Medulla oblongata (tissue), 1 donor: ENCODE results near the gene CD2AP.
"Not testable (repeated sequence)": the region's sequence is repeated elsewhere in the genome, so short reads cannot be mapped to it uniquely, and the experiment has no call there.

Source experiments
- DNase-seq: peaks from one replicate; pipeline ENCODE4 v3.0.0-alpha.2; 2015; ENCODE audit errors: extremely low spot score

CD2AP gene

DNA sequence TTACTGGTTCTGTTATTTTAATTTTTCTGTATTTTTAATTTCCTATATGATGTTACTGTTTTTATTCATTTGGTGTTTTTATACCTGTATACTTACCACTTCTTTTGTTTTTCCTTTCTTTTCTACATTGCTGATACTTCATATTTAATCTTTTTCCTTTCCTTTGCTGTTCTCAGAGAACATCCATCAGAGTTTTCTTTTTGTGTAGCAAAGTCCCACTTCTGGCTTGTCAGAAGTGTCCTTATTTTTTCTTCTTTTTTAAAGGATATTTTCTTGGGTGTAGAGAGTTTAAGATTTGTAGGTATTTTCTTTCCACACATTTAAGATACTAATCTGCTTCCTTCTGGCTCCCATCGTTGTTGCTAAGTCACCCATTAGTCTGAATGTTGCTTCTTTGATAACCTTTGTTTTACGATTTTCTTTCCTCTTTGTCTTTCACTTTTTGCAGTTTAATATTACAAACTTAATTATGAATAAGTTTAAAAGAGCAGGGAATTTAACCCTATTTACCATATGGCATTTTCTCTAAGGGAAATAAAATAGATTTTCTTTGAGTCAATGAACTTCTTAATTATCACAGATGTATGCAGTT is 18.5 kb downstream of the CD2AP start:
- no peak for DNase-seq

DNA sequence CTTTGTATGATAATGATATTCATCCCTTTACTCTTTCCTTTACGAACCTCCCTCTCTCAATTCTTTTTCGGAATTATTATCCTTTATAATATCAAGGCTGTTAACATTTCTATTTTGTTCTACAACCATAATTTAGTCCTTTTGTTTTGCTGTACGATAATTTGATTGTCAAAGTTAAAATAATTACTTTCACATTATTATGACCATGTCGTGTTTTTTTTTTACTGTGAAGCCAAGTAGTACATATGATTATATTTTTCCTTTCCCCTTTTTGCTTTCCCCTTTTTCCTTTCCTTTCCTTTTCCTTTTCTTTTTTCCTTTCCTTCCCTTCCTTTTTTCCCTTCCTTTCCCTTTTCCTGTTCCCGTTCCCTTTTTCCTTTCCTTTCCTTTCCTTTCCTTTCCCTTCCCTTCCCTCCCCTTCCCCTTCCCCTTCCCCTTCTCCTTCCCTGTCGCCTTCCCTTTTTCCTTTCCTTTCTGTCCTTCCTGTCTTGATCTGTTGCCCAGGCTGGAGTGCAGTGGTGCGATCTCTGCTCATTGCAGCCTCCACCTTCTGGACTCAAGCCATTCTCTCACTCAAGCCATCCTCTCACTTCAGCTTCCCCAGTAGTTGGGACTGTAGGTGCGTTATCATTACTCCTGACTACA is 19.5 kb downstream of the CD2AP start:
- no peak for DNase-seq

DNA sequence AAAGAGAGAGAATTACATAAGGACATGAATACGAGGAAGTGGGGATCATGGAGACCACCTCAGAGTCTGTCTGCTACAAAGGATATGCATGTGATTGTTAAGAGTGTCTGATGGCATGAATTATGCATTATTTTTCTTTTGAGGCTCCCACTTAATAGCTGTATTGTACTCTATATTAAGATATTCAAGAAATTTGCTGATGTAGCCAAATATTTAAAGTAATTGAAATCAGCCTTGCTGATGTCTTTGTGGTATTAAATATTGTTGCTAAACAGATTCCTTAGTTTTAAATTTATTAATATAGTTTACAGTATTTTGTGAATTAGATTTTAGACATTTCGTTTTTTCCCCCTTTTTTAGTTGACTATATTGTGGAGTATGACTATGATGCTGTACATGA is 25.3 kb downstream of the CD2AP start:
- DNase-seq, result no peak

DNA sequence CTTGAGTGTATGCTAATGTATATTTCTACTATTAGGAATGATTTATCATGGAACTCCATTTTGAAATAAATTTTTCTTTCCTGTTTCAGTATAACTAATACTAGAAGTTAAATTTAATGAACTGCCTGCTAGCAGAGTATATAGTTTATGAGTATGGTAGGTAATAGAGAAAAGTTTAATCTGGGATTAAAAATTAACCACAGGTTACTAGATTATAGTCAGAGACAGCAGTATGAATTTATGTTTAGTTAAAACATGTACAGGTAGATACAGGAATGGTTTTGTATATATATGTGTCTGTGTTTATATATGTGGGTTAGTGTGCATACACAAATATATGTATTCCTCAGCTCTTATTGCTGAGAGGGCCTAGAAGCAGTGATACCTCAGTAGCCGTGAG is 32.3 kb downstream of the CD2AP start:
- DNase-seq, result no peak

DNA sequence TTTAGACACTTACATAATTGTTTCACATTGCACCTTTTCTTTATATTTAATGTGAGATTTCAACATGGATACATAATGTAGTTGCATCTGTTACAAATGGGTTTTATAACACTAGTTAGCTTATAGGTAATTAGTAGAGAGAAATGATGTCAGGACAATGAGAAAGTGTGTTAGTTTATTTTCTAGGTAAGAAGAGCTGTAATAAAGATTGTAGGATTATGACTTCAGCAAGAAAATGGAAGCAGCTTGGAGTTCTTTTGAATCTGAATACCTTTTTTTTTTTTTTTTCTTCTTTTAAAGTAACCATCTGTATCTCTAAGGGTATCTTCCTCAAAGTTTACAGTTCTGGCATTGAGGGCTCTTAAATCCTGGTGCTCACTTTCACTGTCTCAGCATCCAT is 35.3 kb downstream of the CD2AP start:
- no peak for DNase-seq

DNA sequence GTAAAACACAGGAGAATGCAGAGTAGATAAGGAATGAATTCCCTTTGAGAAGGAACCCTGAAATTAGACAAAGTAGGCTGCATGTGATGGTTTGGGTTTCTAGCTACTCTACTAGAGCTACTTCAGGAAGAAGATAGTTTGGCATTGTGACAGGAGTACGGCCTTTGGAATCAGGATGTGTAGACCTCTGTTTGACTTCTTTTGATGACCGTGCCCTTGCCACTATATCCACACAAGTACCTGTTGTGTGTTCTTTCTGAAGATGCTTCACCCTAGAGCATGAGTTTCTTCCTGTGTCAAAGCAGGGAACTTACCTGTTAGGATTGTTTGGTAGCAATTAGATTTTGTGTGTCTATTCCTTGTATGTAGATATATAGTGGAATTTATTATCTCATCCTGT is 41.7 kb downstream of the CD2AP start:
- DNase-seq, result no peak

DNA sequence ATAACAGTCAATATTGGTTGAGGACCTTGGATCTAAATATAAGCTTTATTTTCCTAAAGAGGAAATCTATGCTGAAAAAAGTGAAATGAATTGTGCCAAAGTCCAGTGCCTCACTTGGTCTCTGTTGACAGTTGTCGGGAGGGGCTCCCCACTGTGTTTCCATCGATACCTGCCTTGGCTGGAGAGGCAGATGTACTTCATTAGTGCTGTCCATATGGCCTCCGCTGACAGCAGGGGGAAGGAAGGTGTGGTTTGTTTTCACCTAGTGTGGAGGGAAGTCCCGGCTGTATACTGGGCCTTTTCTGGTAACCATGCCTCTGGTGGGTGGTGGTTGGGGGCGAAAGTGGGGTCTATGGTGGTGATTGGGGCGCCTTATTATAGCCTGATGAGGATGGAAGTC is 42.7 kb downstream of the CD2AP start:
- DNase-seq, result no peak

GRCh38 chr6:47521961-47522360 is 44.4 kb downstream of the CD2AP start:
- DNase-seq, result no peak

- no peak for DNase-seq
Measured at GRCh38 chr6:47524136-47524845, 46.7 kb downstream of the CD2AP start.

DNA sequence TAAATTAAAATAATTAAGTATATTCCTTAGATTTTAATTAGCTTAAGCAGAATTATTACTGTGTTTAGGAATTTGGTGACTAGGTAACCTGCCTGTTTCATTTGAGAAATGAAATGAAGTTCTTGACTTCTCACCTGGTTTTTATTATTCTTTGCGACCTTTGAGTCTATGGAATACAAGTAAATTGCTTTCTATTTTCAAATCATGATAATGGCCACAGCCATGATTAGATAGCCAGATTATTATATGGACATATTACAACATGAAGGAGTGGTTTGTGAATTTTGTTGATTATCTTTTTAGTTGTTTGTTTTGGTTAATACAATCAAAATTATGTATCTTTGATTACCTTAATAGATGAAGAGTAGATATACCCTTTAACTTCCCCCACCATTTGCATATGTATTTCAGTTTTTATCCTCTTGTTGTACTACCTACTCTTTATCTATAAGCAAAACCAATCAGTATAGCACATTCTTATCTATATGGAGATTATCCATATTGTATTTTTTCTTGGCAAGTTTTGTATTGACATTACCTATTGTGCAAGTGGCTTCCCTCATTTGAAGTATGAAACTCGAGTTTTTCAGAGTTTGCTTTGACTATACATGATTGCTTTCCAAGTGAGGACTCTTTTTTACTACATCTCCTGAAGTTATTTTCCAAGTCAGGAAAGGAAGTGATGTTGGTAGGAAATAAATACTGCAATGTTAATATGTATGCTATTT is 47.9 kb downstream of the CD2AP start:
- DNase-seq, result no peak

DNA sequence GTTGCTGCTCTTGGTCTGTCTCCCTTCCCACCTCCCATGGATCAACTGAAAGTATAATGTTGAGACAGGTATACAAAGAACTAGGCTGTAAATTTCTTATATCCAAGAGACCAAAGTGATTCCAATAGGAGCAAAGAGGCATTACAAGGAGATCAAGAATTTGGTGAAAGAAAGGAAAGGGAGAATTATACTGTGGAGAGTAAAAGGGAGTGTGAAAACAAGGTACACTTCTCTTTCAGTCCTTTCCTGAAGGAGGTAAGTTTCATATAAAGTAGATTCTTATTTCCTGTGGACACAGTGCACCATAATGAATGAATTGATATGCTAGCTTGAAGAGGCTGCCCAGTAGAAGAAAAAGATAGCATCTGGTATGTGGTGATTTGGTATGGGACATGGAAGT is 49.7 kb downstream of the CD2AP start:
- DNase-seq, result no peak

DNA sequence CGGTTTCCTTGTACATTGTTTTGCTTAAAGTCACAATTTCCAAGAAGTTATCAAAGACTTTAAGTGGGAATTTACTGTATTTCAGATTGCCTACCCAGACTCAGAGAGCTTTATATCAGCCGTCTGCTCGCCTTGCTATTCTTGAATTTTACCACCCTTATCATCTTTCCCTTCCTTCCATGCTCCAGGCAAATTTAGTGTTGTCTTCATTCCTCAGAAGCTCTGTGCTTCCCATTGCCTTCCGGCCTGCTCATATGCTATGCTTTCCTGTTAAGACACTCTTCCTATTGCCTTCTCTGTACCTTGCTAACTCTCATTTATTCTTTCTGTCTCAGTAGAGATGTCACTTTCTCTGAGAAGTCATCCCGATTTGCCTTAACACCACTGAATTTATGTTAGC is 52.1 kb downstream of the CD2AP start:
- DNase-seq, result no peak

DNA sequence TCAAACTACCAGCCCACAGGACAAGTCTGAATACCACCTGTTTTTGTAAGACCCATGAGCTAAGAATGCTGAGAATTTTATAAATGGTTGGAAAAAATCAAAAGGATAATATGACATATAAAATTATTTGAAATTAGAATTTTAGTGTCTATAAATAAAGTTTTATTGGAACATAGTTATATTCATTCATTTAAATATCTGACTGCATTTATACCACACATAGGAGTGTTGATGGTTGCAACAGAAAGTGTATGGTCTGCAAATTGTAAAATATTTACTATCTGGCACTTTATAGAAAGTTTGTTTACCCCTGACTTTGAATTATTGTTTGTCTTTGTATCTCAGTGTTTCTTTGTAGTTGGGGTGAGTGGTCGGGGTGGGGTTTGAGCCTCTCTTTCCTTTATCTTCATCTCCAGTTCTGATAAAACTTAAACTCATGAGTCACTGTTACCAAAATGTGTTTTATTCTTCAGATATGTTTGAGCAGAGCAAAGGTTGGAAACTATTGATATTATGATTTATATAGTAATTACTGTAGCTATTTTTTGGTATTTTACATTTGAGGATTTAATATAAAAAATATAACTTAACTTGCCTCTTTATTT is 55.5 kb downstream of the CD2AP start:
- no peak for DNase-seq

DNA sequence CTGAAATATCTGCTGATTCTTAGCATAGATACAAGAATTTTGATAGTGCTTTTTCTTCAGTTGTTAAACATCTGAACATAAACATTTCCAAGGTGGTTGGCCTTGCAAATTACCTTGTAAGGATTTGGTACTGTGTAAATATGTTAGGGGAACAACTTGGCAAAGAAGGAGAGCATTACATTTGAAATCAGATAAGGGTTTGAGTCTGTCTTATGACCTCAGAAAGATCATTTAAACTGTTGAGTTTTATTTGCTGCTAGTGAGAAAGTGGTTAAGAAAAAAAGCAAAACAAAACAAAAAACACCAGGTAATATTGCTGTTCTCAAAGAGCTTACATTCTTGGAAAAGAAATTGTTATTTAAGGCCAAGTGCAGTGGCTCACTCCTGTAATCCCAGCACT is 56.5 kb downstream of the CD2AP start:
- no peak for DNase-seq

GRCh38 chr6:47535316-47536225 is 58.0 kb downstream of the CD2AP start:
- no peak for DNase-seq

DNA sequence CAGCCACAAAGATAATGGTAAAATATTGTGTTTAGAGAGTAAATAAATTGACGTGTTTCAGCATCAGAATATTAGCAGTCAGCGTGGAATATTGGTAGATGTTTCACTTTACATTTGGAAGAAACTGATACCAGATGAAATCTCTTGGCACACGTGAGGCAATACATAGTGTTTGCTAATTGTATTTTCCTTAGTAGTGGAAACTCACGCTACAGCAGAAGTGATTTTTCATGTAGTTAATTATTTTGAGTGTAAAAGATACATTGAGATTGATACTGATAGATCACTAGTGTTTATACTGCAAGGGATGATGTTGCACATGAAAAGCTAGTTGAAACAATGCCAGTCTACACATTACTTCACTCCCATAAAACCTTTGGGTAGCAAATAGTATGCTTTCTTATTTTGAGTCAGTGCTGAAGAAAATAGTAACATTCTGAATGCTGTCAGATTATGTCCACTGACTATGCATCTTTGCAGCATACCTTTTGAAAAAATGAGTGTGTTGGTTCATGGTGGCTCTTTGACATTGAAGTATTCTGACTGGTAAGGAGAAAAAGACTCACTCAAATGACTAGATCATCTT is 59.3 kb downstream of the CD2AP start:
- no peak for DNase-seq

GRCh38 chr6:47545223-47545622 is 67.6 kb downstream of the CD2AP start:
- DNase-seq, result no peak

GRCh38 chr6:47551670-47552069 is 74.1 kb downstream of the CD2AP start:
- DNase-seq, result no peak

DNA sequence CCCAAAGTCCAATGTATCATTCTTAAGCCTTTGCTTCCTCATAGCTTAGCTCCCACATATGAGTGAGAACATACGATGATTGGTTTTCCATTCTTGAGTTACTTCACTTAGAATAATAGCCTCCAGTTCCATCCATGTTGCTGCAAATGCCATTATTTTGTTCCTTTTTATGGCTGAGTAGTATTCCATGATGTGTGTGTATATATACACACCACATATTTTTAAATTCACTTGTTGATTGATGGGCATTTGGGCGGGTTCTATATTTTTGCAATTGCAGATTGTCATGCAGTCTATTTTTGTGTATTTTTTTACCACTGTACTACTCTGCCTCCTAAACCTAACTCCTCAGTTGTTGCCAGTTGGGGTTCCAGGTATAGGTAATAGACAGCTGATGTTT is 74.7 kb downstream of the CD2AP start:
- DNase-seq, result no peak

DNA sequence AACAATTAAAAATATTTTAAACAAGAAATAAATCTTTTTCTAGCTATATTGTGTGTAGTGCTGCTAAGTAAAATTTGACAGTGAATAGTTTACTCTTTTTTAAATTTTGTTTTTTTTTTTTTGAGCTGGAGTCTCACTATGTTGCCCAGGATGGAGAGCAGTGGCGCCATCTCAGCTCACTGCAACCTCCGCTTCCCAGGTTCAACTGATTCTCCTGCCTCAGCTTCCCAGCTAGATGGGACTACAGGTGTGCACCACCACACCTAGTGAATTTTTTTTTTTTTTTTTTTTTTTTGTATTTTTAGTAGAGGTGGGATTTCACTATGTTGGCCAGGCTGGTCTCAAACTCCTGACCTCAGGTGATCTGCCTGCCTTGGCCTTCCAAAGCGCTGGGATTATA is 75.7 kb downstream of the CD2AP start:
- not testable (repeated sequence) for DNase-seq

DNA sequence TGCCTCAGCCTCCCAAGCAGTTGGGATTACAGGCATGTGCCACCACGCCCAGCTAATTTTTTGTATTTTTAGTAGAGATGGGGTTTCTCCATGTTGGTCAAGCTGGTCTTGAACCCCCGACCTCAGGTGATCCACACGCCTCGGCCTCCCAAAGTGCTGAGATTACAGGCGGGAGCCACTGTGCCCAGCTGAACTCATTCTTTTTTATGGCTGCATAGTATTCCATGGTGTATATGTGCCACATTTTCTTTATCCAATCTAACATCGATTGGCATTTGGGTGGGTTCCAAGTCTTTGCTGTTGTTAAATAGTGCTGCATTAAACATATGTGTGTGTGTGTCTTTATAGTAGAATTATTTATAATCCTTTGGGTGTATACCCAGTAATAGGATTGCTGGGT is 78.9 kb downstream of the CD2AP start:
- DNase-seq, result not testable (repeated sequence)
